ENCODE measurements around the gene DNAH6. TPM values are rescaled to one million over a fixed set of nuclear protein-coding genes. Genes with fewer than 3 reads are reported as not detected.

The DNAH6 gene
- polyA plus RNA-seq, 3 donors, result 0.04 TPM; not detected in 2

- Histone ChIP-seq H3K4me3 (replicated peaks in 1 of 3; ENCODE audit: low read depth in 2 of 3, low read length in 3 of 3) (no peak overlapping the region), H3K4me1 (ENCODE audit: control insufficient read depth in 1 of 2, insufficient read depth in 2 of 2, low read length in 2 of 2) (no peaks in the 10 kb centered on the region), H3K36me3 (replicated peaks in 1 of 2; ENCODE audit: control insufficient read depth in 1 of 2, insufficient read depth in 2 of 2, low read length in 2 of 2) (no peaks in the 10 kb centered on the region), H3K79me2 (ENCODE audit: insufficient read depth, low read length) (no peaks in the 10 kb centered on the region), H4K20me1 (ENCODE audit: insufficient read depth, low read length) (no peaks in the 10 kb centered on the region), H3K9ac (ENCODE audit: insufficient read depth, low read length, poor library complexity, severe bottlenecking) (no peak overlapping the region), H3K9me3 (replicated peaks in 1 of 2; ENCODE audit: control insufficient read depth in 1 of 2, insufficient read depth in 1 of 2, low read length in 2 of 2) (no peaks in the 10 kb centered on the region), H3K27ac (ENCODE audit: low read depth in 1 of 2, low read length in 2 of 2) (no peak overlapping the region), H3K4me2 (replicated peaks; ENCODE audit: extremely low read depth, low read length, poor library complexity, severe bottlenecking) (no peak overlapping the region), H3K27me3 (ENCODE audit: control insufficient read depth in 2 of 2, insufficient read depth in 2 of 2, low read length in 2 of 2) (no peaks in the 10 kb centered on the region), H2AFZ (ENCODE audit: insufficient read depth, low read depth, low read length, poor library complexity, severe bottlenecking) (no peak overlapping the region)
- 100% methylated on average over 1 of the region's 1 CpG for WGBS (ENCODE audit: insufficient coverage)
- Mint-ChIP-seq H3K4me3 (no peak overlapping the region), H3K9me3 (peaks cover 0 to 2% (median 0%) of the 10 kb centered on the region in 7 donors), H3K27ac (no peak overlapping the region), H3K27me3 (ENCODE audit: low read depth in 3 of 3) (peaks cover 0 to 3% (median 2%) of the 10 kb centered on the region in 3 donors), H3K4me1 (no peaks in the 10 kb centered on the region), H3K36me3 (no peaks in the 10 kb centered on the region)
- TF ChIP-seq CTCF (IDR thresholded peaks at IDR 0.05), result no peak
- DNase-seq, result no peak
- intact Hi-C loops (cut with micrococcal nuclease), result no loop called here
Measured at GRCh38 chr2:84537251-84537650, 21.0 kb downstream of the DNAH6 start.

GRCh38 chr2:84539729-84540128 lies 23.4 kb downstream of the DNAH6 start:
- Histone ChIP-seq H3K9ac (ENCODE audit: insufficient read depth, low read length, poor library complexity, severe bottlenecking) (no peak overlapping the region), H3K4me3 (replicated peaks in 1 of 3; ENCODE audit: low read depth in 2 of 3, low read length in 3 of 3) (no peak overlapping the region), H2AFZ (ENCODE audit: insufficient read depth, low read depth, low read length, poor library complexity, severe bottlenecking) (no peak overlapping the region), H3K79me2 (ENCODE audit: insufficient read depth, low read length) (no peaks in the 10 kb centered on the region), H3K36me3 (replicated peaks in 1 of 2; ENCODE audit: control insufficient read depth in 1 of 2, insufficient read depth in 2 of 2, low read length in 2 of 2) (no peaks in the 10 kb centered on the region), H3K4me1 (ENCODE audit: control insufficient read depth in 1 of 2, insufficient read depth in 2 of 2, low read length in 2 of 2) (no peaks in the 10 kb centered on the region), H3K9me3 (replicated peaks in 1 of 2; ENCODE audit: control insufficient read depth in 1 of 2, insufficient read depth in 1 of 2, low read length in 2 of 2) (no peaks in the 10 kb centered on the region), H3K27me3 (ENCODE audit: control insufficient read depth in 2 of 2, insufficient read depth in 2 of 2, low read length in 2 of 2) (no peaks in the 10 kb centered on the region), H3K4me2 (replicated peaks; ENCODE audit: extremely low read depth, low read length, poor library complexity, severe bottlenecking) (no peak overlapping the region), H3K27ac (ENCODE audit: low read depth in 1 of 2, low read length in 2 of 2) (no peak overlapping the region), H4K20me1 (ENCODE audit: insufficient read depth, low read length) (no peaks in the 10 kb centered on the region)
- intact Hi-C loops (cut with micrococcal nuclease), result no loop called here
- no peak overlapping the region for H3K4me3 Mint-ChIP-seq
- peaks cover 0 to 3% (median 2%) of the 10 kb centered on the region in 3 donors for H3K27me3 Mint-ChIP-seq (ENCODE audit: low read depth in 3 of 3)
- H3K27ac Mint-ChIP-seq, result no peak overlapping the region
- no peak for DNase-seq
- peaks cover 0 to 2% (median 0%) of the 10 kb centered on the region in 7 donors for H3K9me3 Mint-ChIP-seq
- H3K4me1 Mint-ChIP-seq, result no peaks in the 10 kb centered on the region
- no peak for TF ChIP-seq CTCF (IDR thresholded peaks at IDR 0.05)
- no peaks in the 10 kb centered on the region for H3K36me3 Mint-ChIP-seq
